Glomerular endothelial cell (primary cell): ENCODE measurements around the gene TTBK1. TPM values are rescaled to one million over a fixed set of nuclear protein-coding genes. Genes with fewer than 3 reads are reported as not detected.
"Not testable (repeated sequence)": the region's sequence is repeated elsewhere in the genome, so short reads cannot be mapped to it uniquely, and the experiment has no call there.

Experiments used
- DNase-seq: peaks from one replicate; pipeline ENCODE4 v3.0.0-alpha.2; 2011; ENCODE audit warnings: low read depth, low spot score; ENCODE audit errors: extremely low read depth
- total RNA-seq: library from RNA; depleted of rRNA; stranded (reverse); fragments of >200 nt; gene quantifications from 2 replicates; pipeline ENCODE4 v1.2.3, GENCODE V29; 2015

Gene TTBK1
- total RNA-seq, 1 donor from 2014 or later, result 0.06 TPM

DNA sequence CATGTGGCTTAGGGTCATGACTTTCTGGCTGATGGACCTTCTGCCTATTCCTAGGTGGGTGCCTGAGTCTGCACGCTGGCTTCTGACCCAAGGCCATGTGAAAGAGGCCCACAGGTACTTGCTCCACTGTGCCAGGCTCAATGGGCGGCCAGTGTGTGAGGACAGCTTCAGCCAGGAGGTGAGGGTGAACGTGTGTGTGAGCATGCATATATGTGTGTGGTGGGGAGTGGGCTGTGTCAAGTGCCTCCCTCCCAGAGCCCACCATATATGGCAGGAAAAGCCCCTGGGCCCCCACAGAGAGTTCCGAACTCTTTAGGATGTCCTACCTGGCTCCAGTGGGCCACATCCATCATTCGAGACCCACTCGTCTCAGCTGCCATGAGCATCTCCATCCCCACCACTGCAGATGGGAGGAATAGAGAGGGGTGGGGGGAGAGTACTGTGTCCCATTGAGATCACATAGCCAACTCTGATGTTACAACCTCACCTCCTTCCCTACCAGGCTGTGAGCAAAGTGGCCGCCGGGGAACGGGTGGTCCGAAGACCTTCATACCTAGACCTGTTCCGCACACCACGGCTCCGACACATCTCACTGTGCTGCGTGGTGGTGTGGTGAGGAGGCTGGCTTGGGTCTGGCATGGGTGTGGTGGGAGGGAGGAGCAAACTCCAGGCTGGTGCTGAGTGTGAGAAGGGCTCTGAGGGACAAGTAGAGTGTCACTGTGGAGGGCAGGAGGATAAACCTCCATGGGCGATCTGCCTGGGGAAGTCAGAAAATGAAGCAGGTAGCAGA lies 58.0 kb downstream of the TTBK1 start:
- DNase-seq, result no peak

DNA sequence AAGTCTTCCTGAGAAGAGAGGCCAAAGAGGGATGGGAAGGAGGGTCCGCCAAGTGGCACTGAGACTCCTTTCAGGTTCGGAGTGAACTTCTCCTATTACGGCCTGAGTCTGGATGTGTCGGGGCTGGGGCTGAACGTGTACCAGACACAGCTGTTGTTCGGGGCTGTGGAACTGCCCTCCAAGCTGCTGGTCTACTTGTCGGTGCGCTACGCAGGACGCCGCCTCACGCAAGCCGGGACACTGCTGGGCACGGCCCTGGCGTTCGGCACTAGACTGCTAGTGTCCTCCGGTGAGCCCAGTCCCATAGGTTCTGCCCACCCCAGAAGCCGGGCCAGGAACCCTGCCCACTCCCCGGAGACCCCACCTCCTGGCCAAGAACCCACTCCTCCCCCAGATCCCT lies 58.8 kb downstream of the TTBK1 start:
- DNase-seq, result no peak

DNA sequence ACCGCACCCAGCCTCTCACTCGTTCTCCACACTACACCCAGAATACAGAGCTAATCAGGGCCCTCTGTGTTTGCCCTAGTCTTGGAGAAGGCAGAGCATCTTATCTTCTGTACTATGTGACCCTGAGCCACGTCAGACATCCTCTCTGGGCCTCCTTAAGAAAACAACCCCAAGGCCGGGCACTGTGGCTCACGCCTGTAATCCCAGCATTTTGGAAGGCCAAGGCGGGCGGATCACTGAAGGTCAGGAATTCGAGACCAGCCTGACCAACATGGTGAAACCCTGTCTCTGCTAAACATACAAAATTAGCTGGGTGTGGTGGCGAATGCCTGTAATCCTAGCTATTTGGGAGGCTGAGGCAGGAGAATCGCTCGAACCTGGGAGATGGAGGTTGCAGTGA lies 59.7 kb downstream of the TTBK1 start:
- not testable (repeated sequence) for DNase-seq

- DNase-seq, result no peak
Observed at GRCh38 chr6:43303751-43304331, 60.6 kb downstream of the TTBK1 start.

DNA sequence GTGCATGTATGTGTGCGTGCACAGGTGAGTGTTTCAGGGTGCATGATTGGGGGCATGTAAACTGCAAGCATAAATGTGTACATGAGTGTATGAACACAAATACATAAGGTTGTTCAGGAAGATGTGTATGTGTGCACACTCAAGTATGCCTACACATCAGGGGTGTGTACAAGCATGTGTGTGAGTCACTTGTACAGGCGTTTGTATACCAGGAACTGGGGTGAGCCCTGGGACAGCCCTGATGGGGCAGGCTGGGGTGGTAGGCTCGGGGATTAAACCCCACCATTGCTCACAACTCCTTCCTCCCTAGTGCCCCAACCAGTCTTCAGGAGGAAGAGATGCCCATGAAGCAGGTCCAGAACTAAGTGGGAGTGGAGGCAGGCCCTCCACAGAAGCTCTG lies 61.1 kb downstream of the TTBK1 start:
- no peak for DNase-seq

GRCh38 chr6:43304882-43305281 lies 61.6 kb downstream of the TTBK1 start:
- DNase-seq, result no peak

GRCh38 chr6:43306086-43306485 lies 62.8 kb downstream of the TTBK1 start:
- DNase-seq, result no peak

DNA sequence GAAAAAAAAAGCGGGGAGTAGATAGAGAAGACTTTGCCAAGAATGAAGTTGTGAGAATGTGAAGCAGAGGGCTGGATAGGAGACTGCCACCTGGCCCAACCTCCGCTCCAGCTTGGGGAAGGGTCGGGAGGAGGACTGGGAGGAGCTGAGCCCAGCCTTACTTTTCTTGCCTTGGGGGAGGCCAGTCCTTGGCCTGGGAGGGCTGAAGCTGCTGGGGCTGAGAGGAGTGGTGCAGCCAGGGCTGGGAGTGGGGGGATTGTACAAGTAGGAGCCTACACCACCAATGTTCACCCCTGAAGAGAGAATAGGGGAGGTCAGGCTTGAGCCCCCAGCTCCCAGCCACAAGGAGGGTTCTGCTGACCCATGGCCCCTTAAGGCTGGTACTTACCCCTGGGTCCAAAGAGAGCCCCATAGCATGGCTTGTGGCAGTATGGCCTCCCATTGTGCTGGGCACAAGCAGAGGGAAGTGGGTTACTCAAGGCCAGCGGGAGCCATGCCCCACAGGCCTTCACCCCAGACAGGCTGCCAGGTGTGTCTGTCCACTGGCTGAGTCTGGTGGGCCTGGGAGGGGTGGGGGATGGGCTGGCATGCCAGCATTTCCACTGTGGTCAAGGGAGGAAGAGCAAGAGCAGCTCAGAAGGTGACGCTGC lies 64.3 kb downstream of the TTBK1 start:
- no peak for DNase-seq

- no peak for DNase-seq
Observed at GRCh38 chr6:43308101-43308989, 65.1 kb downstream of the TTBK1 start, which contains the start of gene CRIP3. TSS of gene CRIP3 (minus strand) at chr6:43308826. CDS start at chr6:43308792, 34 bp downstream.

DNA sequence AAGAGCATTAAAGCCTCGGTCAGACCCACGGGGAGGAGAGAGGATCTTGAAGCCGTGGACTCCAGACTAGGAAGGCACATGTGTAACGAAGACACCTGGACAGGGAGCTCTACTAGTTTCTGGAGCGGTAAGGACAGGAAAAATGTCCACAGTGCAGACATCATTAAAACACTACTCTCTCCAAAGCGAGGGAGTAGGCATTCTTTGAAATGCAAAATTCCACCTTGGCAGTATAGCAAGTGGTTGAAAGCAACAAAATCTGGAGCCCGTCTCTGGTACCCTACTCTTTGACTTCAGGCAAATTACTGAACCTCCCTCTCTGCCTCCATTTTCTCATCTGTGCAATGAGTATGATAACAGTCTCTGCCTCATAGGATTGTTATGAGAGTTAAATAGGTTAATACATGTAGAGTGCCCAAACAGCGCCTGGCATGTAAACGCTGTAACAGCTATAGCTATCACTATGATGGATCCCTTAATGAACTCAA lies 65.8 kb downstream of the TTBK1 start:
- no peak for DNase-seq

DNA sequence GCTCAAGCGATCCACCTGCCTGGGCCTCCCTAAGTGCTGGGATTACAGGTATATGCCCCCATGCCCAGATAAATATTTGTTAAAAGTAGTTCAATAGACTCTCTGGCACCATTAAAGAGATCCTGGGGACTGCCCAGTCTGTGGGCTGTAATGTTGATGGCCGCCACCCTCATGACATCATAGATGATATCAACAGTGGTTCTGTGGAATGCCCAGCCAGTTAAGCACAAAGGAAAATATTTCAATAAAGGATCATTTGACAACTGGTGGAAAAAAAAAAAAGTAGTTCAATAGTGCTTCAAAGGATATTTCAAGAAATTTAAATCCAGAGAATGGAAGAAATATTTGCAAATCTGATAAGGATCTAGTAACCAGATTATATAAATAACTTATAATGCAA lies 66.9 kb downstream of the TTBK1 start:
- no peak for DNase-seq

DNA sequence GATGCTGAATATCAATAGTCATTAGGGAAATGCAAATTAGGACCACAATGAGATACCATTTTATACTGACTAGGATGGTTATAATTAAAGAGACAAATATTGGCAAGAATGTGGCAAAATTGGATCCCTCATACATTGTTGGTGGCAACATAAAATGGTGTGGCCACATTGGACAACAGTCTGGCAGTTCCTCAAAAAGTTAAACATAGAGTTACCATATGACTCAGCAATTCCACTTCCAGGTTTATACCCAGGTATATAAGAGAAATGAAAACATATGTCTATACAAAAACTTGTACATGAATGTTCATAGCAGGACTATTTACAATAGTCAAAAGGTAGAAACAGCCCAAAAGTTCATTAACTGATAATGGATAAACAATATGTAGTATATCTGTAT lies 67.3 kb downstream of the TTBK1 start:
- no peak for DNase-seq

- DNase-seq, result no peak
Observed at GRCh38 chr6:43311666-43312065, 68.4 kb downstream of the TTBK1 start.

DNA sequence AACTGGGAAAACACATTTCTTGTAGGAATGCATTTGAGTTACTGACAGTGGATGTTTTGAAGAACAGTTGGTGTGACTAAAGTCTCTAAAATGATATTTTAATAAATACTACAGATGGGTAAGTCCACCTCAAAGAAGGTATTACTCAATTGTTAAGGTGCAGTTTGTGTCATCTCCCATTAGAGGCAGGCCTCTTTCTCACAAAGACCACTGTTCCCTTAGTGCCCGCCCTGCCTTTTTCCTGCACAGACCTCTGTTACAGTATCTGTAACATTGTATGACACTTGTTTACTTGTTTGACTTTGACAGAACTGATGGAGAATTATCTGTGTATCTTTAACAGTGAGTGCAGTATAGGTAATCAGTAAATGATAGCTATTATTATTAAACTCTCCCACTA lies 70.5 kb downstream of the TTBK1 start:
- no peak for DNase-seq

- no peak for DNase-seq
Observed at GRCh38 chr6:43318011-43318410, 74.7 kb downstream of the TTBK1 start.

DNA sequence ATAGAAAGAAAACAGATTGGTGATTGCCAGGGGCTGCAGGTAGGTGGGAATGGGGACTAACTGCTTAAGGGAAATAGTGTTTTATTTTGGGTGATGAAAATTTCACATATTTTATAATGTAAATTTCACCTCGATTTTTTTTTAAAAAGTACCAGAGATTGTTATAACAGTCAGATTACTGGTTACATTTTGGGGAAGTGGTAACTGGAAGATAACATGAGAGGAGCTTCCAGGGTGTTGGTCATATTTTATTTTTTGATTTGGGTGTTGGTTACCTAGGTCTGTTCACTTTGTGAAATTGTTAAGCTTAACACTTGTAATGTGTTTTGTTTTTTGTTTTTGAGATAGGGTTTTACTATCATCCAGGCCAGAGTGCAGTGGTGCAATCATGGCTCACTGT lies 82.6 kb downstream of the TTBK1 start:
- DNase-seq, result no peak

- no peak for DNase-seq
Observed at GRCh38 chr6:43328528-43328927, 85.2 kb downstream of the TTBK1 start.

GRCh38 chr6:43331470-43331869 lies 88.2 kb downstream of the TTBK1 start:
- no peak for DNase-seq

DNA sequence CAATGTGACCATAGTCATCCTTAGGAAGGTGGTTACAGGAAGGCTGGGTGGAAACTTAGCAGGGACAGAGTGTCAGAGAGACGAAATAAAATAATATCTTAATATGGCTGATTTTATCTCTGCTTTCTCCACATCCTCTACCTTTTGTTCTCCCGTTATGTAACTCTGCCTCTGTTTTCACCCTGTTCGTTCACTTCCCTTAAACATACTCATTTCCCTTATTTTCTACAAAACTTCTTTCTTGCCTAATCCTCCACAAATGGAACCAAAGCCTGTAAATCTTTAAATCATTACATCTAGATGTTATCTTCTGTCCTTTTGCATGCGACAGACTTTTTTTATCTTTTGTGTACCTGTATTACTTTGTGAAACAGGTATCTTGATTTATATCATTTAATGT lies 88.6 kb downstream of the TTBK1 start:
- no peak for DNase-seq

DNA sequence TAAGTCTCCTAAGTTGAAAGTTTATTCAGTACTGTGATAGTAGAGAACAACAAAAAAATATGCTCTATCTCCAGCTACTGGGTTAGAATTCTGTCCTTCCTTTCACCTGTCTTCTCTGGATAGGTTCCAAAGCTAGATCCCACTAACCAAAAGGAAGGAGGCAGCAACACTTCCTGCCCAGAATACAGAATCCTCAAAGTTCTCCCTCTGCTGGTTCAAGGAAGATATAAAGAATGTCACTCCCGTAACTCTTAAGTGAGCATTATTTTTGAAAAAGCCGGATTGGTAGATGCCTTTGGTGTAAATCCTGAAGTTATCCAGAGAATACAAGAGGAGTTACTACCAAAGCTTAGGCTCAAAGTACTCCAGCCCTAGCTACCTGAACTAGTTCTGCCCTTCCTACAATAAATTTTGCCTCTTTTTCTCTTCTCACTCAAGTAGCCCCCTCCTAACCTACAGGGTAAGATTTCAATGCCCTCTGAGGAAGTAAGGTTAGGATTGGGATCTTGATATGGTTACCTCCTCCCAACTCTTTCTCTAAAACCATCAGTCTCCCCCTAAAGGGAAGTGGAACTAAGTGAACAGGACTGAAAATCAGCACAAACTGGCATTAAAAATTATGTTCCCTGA lies 91.3 kb downstream of the TTBK1 start:
- peak; percentile 29 for DNase-seq
